HuH-7.5 (cell line): ENCODE data around the gene TKTL1.
"Not testable (repeated sequence)": the region's sequence is repeated elsewhere in the genome, so short reads cannot be mapped to it uniquely, and the experiment has no call there.

Experiments
- DNase-seq: peaks from one replicate; pipeline ENCODE4 v3.0.0; 2011; ENCODE audit warnings: low spot score

TKTL1 gene

DNA sequence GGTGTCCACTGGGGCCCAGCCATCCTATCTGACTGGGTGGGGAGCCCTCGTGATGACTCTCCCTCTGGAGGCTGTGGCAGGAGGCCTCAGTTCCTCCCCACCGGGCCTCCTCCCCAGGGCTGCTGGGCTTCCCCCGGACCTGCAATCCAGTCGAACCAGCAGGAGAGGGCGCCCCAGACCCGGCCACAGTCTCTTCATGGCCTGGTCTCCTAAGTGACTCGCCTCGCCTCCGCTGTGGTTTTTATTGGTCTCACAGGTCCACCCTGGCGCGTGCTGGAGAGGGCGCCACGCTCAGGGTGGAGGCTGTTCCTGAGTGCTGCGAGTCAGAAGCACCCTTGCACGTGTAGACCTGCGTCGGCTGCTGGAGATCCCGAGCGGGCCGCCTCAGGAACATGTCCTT is 48.0 kb downstream of the TKTL1 start:
- DNase-seq, result not testable (repeated sequence)

DNA sequence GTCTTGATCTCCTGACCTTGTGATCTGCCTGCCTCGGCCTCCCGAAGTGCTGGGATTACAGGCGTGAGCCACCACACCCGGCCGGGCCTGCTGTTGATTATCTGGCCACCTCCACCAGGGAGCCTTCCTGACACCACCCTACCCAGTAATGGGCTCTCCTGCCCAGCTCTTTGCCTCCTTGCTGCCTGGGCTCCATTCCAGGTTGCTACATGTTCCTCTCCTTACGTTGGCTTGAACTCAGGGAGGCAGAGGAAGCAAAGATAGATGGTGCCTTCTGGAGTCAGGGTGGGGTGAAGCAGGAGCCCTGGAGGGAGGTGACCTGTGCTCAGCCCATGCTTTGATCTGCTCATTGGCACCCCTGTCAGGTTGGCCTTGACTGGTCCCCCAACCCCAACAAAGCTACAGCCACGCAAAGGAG is 52.5 kb downstream of the TKTL1 start:
- DNase-seq, result no peak

DNA sequence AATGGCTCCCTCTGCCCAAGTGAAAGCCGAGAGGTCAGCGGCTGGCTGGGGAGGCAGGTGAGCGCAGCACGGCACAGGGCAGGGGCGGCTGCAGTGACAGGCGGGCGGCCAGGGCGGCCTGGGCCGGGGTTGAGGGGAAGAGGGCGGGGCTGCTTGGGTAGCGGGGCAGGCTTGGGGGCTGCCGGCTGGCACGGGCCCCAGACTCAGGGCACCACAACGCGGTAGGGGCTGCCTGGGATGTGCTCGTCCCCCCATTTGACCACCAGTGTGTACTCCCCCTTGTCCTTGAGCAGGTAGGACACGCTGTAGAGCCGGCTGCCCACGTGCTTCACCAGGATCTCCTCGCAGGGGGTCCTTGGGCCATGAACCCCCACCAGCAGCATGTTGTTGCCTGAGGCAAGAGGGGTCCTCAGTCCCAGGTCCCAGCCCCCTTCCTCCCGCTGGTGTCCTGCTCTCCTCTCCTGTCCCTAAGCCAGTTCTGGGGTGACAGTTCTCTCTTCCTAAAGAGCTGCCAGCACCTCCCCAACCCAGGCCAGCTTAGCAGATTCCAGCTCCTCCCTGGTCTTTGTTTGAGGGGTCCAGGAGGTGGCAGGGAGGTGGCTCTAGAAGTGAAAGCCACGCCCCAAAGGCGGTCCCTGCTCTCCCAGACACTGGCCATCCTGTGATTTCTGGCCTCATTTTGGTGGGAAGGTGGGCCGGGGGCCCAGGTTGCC is 53.2 kb downstream of the TKTL1 start:
- DNase-seq, result no peak

DNA sequence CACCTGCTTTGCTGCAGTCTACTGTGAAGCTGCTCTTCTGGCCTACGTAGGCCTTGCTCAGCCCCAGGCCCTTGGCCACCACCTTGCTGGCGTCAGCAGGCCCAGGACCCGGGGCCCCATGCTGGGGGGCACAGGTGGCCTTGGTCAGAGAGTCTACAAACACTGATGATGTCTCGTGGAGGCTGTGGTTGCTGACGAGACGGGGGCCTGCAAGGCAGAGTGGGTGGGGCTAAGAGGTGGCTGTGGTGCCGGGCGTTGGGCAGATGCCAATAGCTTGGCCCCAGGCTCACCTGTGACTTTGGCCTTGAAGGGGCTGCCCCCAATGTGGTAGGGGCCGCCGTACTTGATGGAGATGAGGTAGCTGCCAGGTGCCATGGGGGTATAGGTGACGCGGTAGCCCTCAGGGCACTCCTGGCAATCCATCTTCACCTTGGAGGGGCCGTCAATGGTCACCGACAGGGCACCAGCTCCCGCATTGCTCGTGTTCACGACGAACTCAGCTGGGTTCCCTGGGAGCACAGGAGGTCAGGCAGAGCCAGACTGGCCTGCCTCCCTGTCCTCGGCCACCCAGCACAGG is 53.9 kb downstream of the TKTL1 start:
- no peak for DNase-seq

DNA sequence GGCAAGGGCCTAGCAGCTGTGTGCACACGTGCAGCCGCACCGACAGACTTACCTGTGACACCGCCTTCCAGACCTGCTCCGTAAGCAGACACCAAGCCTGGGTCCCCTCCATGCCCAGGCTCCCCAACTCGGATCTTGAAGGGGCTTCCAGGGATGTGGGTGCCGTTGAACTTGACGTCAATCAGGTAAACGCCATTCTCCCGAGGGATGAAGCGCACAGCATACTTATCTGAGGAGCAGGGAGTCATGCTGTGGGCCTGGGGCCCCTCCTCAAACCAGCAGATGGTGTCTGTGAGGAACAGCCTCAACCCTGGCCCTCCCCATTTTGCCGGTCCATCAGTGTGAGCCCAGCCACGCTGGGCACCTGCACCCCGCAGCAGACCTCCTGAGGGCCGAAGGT is 54.4 kb downstream of the TKTL1 start:
- DNase-seq, result no peak

DNA sequence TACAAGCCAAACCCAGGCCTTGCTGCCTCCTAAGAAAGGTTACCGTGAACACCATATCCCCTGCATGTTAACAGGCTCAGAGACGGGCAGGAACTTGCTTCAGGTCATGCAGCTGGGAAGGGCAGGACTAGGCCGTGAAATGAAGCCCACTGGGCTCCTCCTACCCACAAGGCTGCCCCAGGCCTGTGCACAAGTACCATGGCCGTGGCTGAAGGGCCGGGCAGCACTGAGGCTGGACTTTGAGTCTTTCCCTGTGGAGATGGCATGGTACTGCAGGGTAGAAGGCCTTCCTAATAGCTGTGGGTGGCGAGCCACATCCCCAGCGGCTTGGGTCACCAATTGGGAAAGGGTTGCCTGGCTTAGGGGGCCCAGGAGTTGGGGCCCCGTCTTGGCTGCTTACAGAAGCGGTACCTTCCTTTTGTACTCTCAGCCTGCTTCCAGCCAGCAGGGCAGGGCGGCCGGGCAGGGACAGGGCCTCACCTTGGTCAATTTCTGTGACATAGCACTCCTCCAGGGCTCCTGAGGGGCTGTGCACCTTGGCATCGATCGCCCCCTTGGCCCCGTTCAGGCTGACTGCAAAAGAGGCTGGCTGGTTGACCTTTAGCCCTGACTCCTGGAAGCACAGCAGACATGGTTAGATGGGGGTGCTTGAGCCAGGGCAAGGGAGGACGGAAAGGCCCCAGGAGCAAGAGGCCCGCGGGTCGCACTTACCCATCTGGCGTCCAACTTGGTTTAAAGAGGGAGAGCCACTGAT is 55.0 kb downstream of the TKTL1 start:
- no peak for DNase-seq

DNA sequence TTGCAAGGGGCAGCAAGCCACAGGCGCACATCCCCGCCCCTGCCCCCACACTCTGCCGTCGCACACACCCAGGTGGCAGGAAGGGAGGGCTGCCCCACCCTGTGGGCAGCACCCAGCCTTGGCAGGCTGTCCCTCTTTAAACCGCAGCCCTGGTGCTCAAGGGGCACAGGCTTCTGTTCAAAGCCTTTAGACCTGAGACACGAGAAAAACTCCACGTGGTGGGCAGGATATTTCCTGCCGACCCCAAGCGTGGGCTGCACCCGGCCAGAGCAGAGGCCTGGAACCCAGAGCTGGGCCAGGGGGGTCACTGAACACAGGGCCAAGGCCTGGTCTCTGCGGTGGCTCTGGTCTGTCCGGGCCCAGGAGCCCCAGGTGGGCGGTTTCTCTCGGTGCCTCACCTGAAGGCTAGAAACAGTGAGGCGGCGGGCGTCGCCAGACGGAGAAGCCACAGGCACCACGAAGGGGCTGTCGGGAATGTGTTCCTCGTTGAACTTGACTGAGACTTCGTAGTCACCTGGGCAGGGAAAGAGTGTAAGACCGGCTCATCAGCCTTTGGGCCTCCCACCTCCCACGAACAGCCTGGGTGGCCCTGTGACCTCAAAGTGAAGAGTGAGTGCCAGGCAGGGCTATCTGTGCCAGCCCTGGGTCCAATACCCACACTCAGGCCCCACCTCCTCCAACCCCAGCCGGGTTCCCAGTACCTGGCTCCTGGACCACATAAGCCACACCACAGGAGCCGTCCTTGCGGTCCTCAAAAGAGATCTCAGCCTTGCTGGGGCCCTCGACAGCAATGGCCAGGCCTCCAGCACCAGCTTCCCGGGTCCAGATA is 55.8 kb downstream of the TKTL1 start:
- DNase-seq, result no peak

DNA sequence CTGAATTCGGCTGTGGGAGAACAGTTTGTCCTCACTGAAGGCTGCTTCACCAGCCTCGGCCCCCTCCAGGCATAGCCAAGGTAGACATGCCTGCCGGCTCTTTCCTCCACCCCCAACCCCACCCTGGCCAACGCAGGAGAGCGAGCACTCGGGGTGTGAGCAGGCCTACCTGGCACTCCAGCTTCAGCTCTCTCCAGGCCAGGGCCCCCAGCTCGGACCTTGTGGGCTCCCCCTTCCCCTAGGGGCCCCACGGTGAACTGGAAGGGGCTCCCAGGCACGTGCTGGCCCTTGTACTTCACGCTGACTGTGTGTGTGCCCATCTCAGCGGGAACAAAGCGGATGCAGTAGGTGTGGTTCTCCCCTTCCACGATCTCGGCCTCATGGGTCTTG is 56.4 kb downstream of the TKTL1 start:
- DNase-seq, result no peak

DNA sequence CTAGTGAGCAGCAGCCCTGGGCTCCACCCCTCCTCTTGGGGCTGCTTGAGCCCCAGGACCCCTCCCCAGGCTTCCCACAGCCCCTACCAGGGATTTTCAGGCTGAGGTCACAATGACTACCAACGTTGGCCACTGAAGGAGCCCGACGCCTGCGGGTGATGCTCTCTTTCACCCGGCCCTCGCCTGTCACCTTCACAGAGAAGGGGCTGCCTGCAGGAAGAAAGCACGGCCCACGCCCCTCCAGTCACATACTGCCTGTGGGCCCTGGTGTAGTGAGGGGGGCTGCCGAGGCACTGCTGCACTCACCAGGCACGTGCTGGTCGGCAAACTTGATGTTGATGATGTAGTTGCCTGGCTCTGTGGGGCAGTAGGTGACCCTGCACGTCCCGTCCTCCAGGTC is 56.9 kb downstream of the TKTL1 start:
- DNase-seq, result no peak

DNA sequence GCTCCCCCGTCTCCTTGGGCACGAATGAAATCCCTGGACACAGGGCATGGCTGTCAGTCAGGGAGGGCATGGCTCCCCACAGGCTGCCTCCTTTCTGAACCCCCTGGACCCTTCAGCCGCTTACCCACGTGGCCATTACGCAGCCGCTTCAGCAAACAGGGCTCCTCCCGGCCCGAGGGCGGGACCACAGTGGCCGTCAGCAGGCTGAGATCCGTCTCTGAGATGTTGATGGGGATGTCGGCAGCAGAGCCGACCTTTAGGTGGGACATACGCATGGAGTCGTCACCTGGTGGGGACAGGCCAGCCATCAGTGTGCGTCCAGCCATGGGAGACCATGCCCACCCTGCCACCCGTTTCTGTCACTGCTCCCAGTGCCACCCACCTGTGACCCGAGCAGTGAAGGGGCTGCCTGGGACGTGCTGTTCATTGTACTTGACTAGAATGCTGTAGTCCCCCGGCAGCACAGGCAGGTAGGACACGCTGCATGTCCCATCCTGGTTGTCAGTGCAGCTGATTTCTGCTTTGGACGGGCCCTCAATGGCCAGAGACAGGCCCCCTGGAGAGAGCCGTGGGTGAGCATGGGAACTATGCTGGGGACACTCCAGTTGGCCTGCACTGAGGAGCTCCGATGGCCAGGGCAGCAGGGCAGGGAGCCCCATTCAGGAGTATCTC is 57.7 kb downstream of the TKTL1 start:
- DNase-seq, result no peak

DNA sequence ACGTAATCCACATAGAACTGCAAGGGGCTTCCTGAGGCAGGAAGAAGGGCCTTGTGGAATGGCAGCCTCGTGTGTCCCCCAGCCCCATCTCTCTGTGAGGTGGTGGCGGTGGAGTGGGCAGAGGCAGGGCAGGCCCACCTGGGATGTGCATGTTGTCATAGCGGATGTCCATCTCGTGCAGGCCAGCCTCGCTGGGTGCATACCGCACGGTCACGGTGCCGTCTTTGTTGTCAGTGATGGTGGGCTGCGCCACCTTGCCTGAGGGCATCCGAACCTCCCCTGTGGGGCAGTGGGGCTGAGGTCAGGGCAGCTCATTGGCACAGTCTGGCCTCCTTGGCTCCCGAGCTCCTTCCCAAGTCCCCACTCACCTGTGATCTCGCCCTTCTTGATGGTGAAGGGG is 58.4 kb downstream of the TKTL1 start:
- DNase-seq, result no peak

DNA sequence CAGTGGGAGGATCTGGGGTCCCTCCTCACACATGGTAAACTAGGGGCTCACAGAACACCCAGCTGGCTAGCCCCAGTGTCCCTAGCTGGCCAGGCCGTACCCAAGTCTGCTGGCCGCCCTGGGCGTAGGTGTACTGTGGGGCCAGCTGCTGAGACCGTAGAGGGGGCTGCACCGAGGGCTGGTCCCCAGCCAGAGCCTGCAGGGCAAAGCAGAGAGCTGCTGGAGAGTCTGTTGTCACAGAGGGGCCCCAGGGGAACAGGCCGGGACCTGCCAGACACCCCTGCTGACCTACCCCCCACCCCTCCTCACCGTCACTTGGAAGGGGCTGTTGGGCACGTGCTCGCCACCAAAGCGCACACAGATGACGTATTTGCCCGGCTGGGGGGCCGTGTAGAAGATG is 58.9 kb downstream of the TKTL1 start:
- DNase-seq, result no peak

DNA sequence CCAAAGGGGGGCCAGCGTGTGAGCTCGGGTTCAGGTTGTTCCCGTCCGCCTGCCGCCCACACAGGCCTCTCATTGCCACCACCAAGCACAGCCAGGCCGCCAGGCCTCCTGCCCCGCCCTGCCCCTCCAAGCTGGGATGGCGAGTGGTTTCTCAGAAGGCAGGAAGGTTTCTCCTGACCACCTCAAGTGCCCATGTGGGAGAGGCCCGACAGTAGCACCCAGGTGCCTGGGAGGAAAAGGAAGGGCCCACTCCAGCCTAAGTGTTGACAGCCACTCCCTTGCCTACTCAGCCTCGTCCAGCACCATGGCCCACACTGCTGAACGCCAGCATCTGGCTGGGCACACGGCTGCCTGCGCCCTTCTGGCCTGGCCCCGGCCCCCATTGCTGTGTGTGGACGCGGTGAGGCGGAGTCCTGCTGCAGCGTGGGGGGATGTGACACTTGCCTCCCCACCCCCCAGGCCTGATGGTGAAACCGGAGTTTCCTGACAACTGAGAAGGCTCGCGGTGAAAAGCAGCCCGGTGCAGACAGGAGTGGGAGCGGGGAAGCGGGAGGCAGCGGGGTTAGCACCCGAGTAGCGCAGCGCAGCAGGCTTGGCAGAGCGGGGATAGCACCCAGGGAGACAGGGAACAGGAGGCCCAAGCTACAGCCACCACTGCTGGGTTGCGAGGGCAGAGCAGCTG is 59.6 kb downstream of the TKTL1 start:
- DNase-seq, result no peak

DNA sequence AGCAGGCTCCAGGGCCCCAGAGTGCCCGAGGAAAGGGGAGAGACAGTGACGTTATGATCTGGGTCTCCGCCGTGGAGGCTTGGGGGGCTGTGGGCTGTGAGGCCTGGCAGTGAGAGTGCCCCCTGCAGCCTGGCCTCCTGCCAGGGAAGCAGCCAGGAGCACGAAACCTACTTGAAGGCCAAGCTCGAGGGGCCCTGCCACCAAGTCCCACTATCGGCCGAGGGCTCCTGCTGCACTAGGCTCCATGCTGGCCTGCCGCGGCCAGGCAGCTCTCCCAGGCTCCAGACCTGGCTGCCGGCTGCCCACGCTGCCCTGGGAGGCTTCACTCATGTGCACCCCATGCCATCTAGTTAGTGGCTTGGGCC is 60.2 kb downstream of the TKTL1 start:
- no peak for DNase-seq

DNA sequence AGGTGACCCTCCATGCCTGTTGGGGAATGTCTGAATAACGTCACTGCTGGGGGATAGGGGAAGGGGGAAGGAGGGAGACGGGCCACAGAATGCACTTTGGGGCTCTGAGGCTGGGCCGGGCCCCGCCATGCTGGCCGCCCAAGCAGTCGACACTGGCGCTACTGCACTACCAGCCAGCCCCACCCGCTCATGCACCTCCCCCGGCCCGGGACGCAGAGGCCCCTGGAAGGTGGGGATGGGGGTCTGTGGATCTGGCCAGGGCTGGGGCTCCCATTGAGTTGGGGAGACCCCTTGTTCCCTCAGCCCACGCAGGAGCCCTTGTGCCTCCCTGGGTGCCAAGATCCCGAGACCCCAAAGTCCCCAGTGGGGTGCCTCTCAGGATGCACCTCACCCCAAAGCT is 61.0 kb downstream of the TKTL1 start:
- no peak for DNase-seq

DNA sequence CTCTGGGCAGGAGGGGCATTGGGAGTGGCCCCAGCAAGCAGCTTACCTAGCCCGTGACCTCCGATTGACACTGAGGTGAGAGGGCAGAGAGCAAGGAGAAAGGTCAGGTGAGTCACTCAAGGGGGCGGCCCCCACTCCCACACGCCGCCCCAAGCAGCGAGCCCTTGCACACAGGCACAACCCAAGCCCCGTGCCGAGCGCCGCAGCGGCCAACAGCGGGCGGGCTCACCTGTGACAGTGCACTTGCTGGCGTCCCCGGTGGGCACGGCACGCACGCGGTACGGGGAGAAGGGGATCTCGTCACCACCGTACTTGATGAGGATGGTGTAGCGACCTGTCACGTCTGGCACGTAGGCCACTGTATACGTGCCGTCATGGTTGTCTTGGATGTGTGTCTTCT is 61.6 kb downstream of the TKTL1 start:
- no peak for DNase-seq

DNA sequence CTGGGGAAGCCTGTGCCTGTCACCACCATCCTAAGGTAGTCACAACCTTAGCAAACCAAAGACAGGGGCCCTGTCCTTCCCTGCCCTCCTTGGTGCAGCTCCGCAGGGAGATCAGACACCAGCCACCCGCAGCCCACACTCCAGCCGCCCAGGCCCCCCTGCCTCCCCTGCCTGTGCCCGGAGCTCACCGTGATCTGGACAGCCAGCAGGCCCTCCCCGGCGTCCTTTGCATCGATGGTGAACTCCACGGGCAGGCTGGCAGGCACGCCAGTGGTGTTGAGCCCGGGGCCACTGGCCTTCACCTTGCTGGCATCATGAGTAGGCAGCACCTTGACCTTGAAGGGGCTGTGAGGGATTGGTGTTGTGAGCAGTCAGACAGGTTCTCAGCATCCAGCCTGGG is 62.4 kb downstream of the TKTL1 start:
- DNase-seq, result no peak

DNA sequence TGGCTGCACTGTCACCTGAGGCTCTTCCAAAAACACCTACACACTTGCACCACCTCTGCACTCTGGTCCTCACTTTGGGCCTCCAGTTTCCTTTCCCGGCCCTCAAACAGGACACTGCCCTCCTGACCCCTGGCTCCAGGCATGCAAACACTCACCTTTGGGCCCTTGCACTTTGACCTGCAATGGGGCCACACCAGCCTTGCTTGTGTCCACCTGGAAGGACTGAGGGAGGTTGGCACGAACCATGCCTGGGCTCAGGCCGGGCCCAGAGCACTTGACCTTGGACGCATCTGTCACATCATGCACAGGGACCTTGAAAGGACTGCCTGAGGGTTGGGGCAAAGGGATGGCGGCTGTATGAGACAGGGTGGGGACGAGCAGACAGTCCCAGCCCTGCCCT is 63.2 kb downstream of the TKTL1 start:
- no peak for DNase-seq

DNA sequence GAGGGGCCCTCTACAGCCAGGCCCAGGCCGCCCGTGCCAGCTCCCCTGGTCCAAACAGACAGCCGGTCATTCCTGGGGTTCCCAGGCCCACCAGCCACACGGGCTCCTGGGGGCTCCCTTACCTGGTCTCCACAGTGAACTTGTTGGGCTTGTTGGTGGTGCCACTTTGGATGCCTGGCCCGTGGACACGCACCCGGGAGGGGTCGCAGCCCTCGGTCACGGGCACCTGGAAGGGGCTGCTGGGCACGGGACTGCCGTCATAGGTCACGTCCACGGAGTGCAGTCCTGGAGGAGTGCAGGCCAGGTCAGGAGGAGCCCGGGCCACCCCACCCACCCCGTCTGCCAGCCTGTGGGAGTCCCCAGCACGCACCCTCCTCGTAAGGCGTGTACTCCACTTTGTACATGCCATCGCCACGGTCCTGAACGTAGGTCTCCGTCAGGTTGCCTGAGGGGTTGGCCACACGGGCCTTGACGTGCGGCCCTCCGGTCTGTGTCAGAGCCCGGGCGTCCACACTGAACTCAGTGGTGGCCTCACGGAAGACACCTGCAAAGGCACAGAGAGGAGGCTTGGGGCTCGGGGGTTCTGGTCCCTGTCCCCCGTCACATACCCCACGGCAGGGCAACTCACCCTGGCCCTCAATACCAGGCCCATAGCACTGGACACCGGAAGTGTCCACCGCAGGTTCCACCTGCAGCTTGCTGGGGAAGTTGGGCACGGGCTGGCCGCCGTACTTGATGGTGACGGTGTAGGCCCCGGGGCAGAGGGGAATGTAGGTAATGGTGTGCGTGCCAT is 64.0 kb downstream of the TKTL1 start:
- DNase-seq, result no peak

DNA sequence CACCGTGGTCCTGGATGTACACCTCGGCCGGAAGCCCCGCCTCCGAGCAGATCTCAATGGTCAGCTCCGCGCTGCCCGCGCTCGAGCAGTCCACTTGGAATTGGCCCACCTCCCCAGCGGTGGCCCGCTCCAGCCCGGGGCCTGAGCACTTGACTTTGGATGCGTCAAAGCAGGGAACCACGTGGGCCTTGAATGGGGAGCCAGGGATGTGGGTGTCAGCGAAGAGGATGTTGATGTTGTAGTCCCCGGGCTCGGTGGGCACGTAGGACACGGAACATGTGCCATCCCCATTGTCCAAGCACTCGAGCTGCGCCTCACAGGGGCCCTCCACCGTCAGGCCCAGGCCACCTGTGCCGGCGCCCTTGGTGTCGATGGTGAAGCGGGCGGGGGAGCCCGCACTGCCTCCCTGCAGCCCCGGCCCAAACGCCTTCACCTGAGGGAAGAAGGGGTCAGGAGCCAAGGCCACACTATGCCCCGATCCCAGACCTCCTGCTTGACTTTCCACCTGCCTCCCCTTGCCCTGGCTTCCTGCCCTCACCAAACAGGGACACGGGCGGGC is 64.6 kb downstream of the TKTL1 start:
- DNase-seq, result no peak
